Measurements from ENCODE around the gene ZFAND3.

GRCh38 chr6:38194589-38194988 is 375.1 kb downstream of the ZFAND3 start:
- TF ChIP-seq CTCF (IDR thresholded peaks at IDR 0.05; ENCODE audit: insufficient read depth, low read depth, low read length), result no peak
- TF ChIP-seq EZH2 (IDR thresholded peaks at IDR 0.05; ENCODE audit: insufficient read depth, low read length), result no peak

All from astrocyte (in vitro differentiated cells and primary cell).